ENCODE results near the gene PPP1R3E. TPM values are rescaled to one million over a fixed set of nuclear protein-coding genes. Genes with fewer than 3 reads are reported as not detected.

PPP1R3E gene
- total RNA-seq, 1 experiment from 2014 or later, result 3.9 TPM

DNA sequence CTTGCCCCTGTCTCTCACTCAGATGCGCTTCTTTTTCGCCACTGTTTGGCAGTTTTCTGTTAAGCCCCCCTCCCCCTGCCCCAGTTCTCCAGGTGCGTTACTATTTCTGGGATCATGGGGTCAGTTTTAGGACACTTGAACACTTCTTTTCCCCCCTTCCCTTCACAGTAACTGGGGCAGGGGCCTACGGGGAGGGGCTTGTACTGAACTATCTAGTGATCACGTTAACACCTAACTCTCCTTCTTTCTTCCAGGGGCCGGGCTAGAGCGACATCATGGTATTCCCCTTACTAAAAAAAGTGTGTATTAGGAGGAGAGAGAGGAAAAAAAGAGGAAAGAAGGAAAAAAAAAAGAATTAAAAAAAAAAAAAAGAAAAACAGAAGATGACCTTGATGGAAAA lies 22.3 kb upstream of the PPP1R3E start:
- no CpG with 5 or more reads among the region's 7 CpGs for WGBS (ENCODE audit: extremely low coverage, insufficient read length, low lambda C conversion rate)

More for the DNA sequence above, 22.3 kb upstream of the PPP1R3E start:
- no peaks in the 10 kb centered on the region for H3K27me3 ChIP-seq (ENCODE audit: insufficient read depth, low read length)
- no peak overlapping the region for H2BK5ac ChIP-seq (ENCODE audit: insufficient read length, low read length)
- Mint-ChIP-seq H3K27ac (peak overlapping the region in 1 of 3 experiments; percentile 48; a peak in 2 of 7 replicates), H3K4me1 (peaks cover 17 to 23% of the 10 kb centered on the region in 2 experiments), H3K4me3 (no peak overlapping the region), H3K27me3 (ENCODE audit: low read depth) (no peaks in the 10 kb centered on the region; the same call in 1 of the 2 replicates), H3K36me3 (ENCODE audit: insufficient read depth in 1 of 3, low read depth in 3 of 3) (peaks cover 29 to 46% (median 42%) of the 10 kb centered on the region in 3 experiments), H3K9me3 (no peaks in the 10 kb centered on the region; a peak in 1 of 5 replicates)
- H3K4me2 ChIP-seq (ENCODE audit: insufficient read depth, insufficient read length, low read length), result no peak overlapping the region
- no peak overlapping the region for H4K8ac ChIP-seq (replicated peaks; ENCODE audit: insufficient read length, low read depth, low read length)
- no peak overlapping the region for H2AFZ ChIP-seq (ENCODE audit: low read length)
- H3K9me3 ChIP-seq (ENCODE audit: control insufficient read depth, low read depth, low read length), result no peaks in the 10 kb centered on the region
- H3K18ac ChIP-seq (ENCODE audit: insufficient read length, low read depth, low read length), result no peak overlapping the region
- TF ChIP-seq, protein P1, sequence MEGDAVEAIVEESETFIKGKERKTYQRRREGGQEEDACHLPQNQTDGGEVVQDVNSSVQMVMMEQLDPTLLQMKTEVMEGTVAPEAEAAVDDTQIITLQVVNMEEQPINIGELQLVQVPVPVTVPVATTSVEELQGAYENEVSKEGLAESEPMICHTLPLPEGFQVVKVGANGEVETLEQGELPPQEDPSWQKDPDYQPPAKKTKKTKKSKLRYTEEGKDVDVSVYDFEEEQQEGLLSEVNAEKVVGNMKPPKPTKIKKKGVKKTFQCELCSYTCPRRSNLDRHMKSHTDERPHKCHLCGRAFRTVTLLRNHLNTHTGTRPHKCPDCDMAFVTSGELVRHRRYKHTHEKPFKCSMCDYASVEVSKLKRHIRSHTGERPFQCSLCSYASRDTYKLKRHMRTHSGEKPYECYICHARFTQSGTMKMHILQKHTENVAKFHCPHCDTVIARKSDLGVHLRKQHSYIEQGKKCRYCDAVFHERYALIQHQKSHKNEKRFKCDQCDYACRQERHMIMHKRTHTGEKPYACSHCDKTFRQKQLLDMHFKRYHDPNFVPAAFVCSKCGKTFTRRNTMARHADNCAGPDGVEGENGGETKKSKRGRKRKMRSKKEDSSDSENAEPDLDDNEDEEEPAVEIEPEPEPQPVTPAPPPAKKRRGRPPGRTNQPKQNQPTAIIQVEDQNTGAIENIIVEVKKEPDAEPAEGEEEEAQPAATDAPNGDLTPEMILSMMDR (conservative IDR thresholded peaks at IDR 0.05), result no peak
- no peak overlapping the region for H3K14ac ChIP-seq (ENCODE audit: insufficient read depth, low read length)
- no peak overlapping the region for H3K4ac ChIP-seq (ENCODE audit: low read depth, low read length)
- no peak overlapping the region for H3K23ac ChIP-seq (ENCODE audit: insufficient read length, low read depth, low read length)
- peaks cover 10% of the 10 kb centered on the region; the same call in 1 of the 2 replicates for H3K79me2 ChIP-seq (ENCODE audit: insufficient read depth, low read length)
- no peak overlapping the region for H3K56ac ChIP-seq (ENCODE audit: insufficient read length, low read depth, low read length)
- no peaks in the 10 kb centered on the region for H4K20me1 ChIP-seq (ENCODE audit: control insufficient read depth, insufficient read depth, insufficient read length)
- no peak overlapping the region for H2BK20ac ChIP-seq (ENCODE audit: low read depth, low read length, poor library complexity, severe bottlenecking)
- H2AK5ac ChIP-seq (ENCODE audit: insufficient read length, low read length), result no peak overlapping the region
- H3K79me1 ChIP-seq (ENCODE audit: insufficient read depth, low read depth, low read length, poor library complexity, severe bottlenecking), result peaks cover 4% of the 10 kb centered on the region
- H2BK120ac ChIP-seq (ENCODE audit: low read depth, low read length, poor library complexity, severe bottlenecking), result no peak overlapping the region
- H4K91ac ChIP-seq (ENCODE audit: insufficient read length, low read depth, low read length), result no peak overlapping the region
- no peak overlapping the region for H3T11ph ChIP-seq (ENCODE audit: low read length)
- H2BK15ac ChIP-seq (ENCODE audit: low read depth, low read length), result no peak overlapping the region
- H3K9ac ChIP-seq (ENCODE audit: extremely low read depth, insufficient read length, low read length), result no peak overlapping the region
- peaks cover 13% of the 10 kb centered on the region for H3K23me2 ChIP-seq (ENCODE audit: insufficient read length, low read depth, low read length, poor library complexity, severe bottlenecking)
- no peak overlapping the region for H3K27ac ChIP-seq (ENCODE audit: insufficient read length, low read depth, low read length)
- H3K4me1 ChIP-seq (ENCODE audit: insufficient read depth, low read length), result peaks cover 3% of the 10 kb centered on the region; the same call in 1 of the 2 replicates
- no peak for DNase-seq
- H2BK12ac ChIP-seq (ENCODE audit: insufficient read length, low read depth, low read length), result no peak overlapping the region
- no peak overlapping the region for H4K5ac ChIP-seq (ENCODE audit: insufficient read length, low read depth, low read length)

All from H9 (cell line).